ENCODE data around the gene PDGFRA. TPM values are rescaled to one million over a fixed set of nuclear protein-coding genes. Genes with fewer than 3 reads are reported as not detected.

Gene PDGFRA
- total RNA-seq, 1 donor from 2014 or later, result 215 TPM

- TF ChIP-seq CTCF (conservative IDR thresholded peaks at IDR 0.05), result no peak
- DNase-seq (ENCODE audit: extremely low spot score, unreplicated experiment), result no peak
- H3K36me3 Mint-ChIP-seq, result no peaks in the 10 kb centered on the region
- H3K9me3 Mint-ChIP-seq, result no peaks in the 10 kb centered on the region
- H3K4me1 Mint-ChIP-seq (ENCODE audit: unreplicated experiment), result no peaks in the 10 kb centered on the region
- no peak overlapping the region for H3K27ac Mint-ChIP-seq
- H3K27me3 Mint-ChIP-seq, result no peaks in the 10 kb centered on the region
- H3K4me3 Mint-ChIP-seq, result no peak overlapping the region
These were observed 88.6 kb downstream of the PDGFRA start for GRCh38 chr4:54317690-54318089.

- Mint-ChIP-seq H3K4me1 (ENCODE audit: unreplicated experiment) (peaks cover 6% of the 10 kb centered on the region), H3K27me3 (no peaks in the 10 kb centered on the region), H3K36me3 (no peaks in the 10 kb centered on the region), H3K4me3 (no peak overlapping the region), H3K9me3 (no peaks in the 10 kb centered on the region), H3K27ac (no peak overlapping the region)
- TF ChIP-seq CTCF (conservative IDR thresholded peaks at IDR 0.05), result peak; percentile 90
- no peak for DNase-seq (ENCODE audit: extremely low spot score, unreplicated experiment)
These were observed 89.8 kb downstream of the PDGFRA start for GRCh38 chr4:54318904-54319303.

GRCh38 chr4:54320826-54321685 is 92.0 kb downstream of the PDGFRA start:
- peaks cover 6% of the 10 kb centered on the region for H3K4me1 Mint-ChIP-seq (ENCODE audit: unreplicated experiment)
- no peaks in the 10 kb centered on the region for H3K27me3 Mint-ChIP-seq

GRCh38 chr4:54322818-54323417 is 93.8 kb downstream of the PDGFRA start:
- no peaks in the 10 kb centered on the region for H3K27me3 Mint-ChIP-seq

More at GRCh38 chr4:54320826-54321685, 92.0 kb downstream of the PDGFRA start:
- Mint-ChIP-seq H3K36me3 (no peaks in the 10 kb centered on the region), H3K27ac (no peak overlapping the region), H3K4me3 (no peak overlapping the region), H3K9me3 (no peaks in the 10 kb centered on the region)
- TF ChIP-seq CTCF (conservative IDR thresholded peaks at IDR 0.05), result no peak
- DNase-seq (ENCODE audit: extremely low spot score, unreplicated experiment), result no peak

GRCh38 chr4:54330896-54331295 is 101.8 kb downstream of the PDGFRA start:
- H3K4me1 Mint-ChIP-seq (ENCODE audit: unreplicated experiment), result peaks cover 9% of the 10 kb centered on the region
- no peaks in the 10 kb centered on the region for H3K9me3 Mint-ChIP-seq
- no peak for TF ChIP-seq CTCF (conservative IDR thresholded peaks at IDR 0.05)
- H3K27ac Mint-ChIP-seq, result no peak overlapping the region
- no peak overlapping the region for H3K4me3 Mint-ChIP-seq
- no peaks in the 10 kb centered on the region for H3K27me3 Mint-ChIP-seq
- no peak for DNase-seq (ENCODE audit: extremely low spot score, unreplicated experiment)
- H3K36me3 Mint-ChIP-seq, result no peaks in the 10 kb centered on the region

More at GRCh38 chr4:54322818-54323417, 93.8 kb downstream of the PDGFRA start:
- no peak for DNase-seq (ENCODE audit: extremely low spot score, unreplicated experiment)
- Mint-ChIP-seq H3K4me3 (no peak overlapping the region), H3K4me1 (ENCODE audit: unreplicated experiment) (peaks cover 6% of the 10 kb centered on the region), H3K9me3 (no peaks in the 10 kb centered on the region), H3K27ac (no peak overlapping the region), H3K36me3 (no peaks in the 10 kb centered on the region)
- peak; percentile 89 for TF ChIP-seq CTCF (conservative IDR thresholded peaks at IDR 0.05)

Data from type B pancreatic cell (in vitro differentiated cells).